HCT116 (cell line): ENCODE data around the gene TDRD12.

ENCODE experiments used
- CBX3 ChIP-seq: IDR thresholded peaks from 2 replicates; pipeline ENCODE4 v1.6.1; 2012; ENCODE audit warnings: low read depth
- EZH2 ChIP-seq: fragments of 200-600 bp; sonication (generic); IDR thresholded peaks from 2 replicates; pipeline ENCODE4 v1.6.1; 2017; ENCODE audit warnings: antibody characterized with exemption, mixed run types
- FOSL1 ChIP-seq: IDR thresholded peaks from 2 replicates; pipeline ENCODE4 v1.6.1; 2012; ENCODE audit warnings: low read depth

DNA sequence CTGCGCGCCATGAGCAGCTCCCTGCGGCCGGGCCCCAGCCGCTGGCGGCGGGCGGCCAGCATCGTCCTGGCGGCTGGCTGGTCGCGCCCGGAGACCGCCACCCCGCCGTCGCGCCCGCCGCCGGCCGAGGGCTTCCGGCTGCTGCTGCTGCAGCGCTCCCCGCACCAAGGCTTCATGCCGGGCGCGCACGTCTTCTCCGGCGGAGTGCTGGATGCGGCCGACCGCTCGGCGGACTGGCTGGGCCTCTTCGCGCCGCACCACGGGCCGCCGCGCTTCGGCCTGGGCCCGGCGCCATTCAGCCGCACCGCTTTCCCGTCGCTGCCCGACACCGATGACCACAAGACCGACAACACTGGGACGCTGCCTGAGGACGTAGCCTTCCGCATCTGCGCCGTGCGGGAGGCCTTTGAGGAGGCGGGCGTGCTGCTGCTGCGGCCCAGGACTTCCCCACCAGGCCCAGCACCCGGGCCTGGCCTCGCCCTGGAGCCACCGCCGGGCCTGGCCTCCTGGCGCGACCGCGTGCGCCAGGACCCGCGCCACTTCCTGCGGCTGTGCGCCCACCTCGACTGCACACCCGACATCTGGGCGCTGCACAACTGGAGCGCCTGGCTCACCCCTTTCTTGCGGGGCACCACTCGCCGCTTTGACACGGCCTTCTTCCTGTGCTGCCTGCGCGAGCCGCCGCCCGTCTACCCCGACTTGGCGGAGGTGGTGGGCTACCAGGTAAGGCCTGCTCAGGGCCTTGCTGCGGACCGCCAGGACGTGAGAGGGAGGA lies 27.4 kb upstream of the TDRD12 start:
- no peak for TF ChIP-seq CBX3
- TF ChIP-seq EZH2 = no peak
- no peak for TF ChIP-seq FOSL1
